ENCODE data around the gene ASB2. TPM values are rescaled to one million over a fixed set of nuclear protein-coding genes. Genes with fewer than 3 reads are reported as not detected.

Gene ASB2
- total and polyA plus RNA-seq, 10 donors, result 6.6 to 18.0 (median 11.3) TPM

DNA sequence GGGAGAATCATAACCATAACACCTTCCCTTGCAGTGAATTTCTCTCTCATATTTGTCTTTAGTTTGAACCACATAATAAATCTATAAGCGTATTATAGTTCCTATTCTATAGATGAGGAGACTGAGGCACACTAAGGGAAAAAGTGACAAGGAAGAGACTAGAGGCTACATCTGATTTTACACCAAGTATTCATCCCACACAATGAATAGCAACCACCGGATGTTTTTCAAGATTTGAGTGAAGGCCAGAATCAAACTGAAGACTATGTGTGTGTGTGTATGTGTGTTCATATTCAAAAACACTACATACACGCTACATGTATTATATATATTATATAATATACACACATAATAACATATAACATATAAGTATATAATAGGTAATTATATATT lies 4.7 kb downstream of the ASB2 start:
- no peak for DNase-seq
- H3K4me1 ChIP-seq, result peaks cover 35 to 80% (median 63%) of the 10 kb centered on the region in 6 donors
- peak overlapping the region in 2 of 8 donors; percentile 42 to 70 for H3K4me3 ChIP-seq
- intact Hi-C loops (cut with DNase I; ENCODE audit: low total_unique reads), result no loop called here
- no peaks in the 10 kb centered on the region for H3K9me3 ChIP-seq
- H3K27me3 ChIP-seq (replicated peaks in 1 of 7), result peaks cover 0 to 20% (median 0%) of the 10 kb centered on the region in 7 donors
- 59 to 80% (median 69%) methylated on average over 3 of the region's 3 CpGs for WGBS, 5 donors
- TF ChIP-seq POLR2AphosphoS5 (IDR thresholded peaks at IDR 0.05), result no peak
- TF ChIP-seq, protein P1, sequence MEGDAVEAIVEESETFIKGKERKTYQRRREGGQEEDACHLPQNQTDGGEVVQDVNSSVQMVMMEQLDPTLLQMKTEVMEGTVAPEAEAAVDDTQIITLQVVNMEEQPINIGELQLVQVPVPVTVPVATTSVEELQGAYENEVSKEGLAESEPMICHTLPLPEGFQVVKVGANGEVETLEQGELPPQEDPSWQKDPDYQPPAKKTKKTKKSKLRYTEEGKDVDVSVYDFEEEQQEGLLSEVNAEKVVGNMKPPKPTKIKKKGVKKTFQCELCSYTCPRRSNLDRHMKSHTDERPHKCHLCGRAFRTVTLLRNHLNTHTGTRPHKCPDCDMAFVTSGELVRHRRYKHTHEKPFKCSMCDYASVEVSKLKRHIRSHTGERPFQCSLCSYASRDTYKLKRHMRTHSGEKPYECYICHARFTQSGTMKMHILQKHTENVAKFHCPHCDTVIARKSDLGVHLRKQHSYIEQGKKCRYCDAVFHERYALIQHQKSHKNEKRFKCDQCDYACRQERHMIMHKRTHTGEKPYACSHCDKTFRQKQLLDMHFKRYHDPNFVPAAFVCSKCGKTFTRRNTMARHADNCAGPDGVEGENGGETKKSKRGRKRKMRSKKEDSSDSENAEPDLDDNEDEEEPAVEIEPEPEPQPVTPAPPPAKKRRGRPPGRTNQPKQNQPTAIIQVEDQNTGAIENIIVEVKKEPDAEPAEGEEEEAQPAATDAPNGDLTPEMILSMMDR (IDR thresholded peaks at IDR 0.05 in 8 of 11, conservative IDR thresholded peaks at IDR 0.05 in 3 of 11), result no peak
- no peak for TF ChIP-seq POLR2A (IDR thresholded peaks at IDR 0.05)
- H3K27ac ChIP-seq, result peak overlapping the region in 6 of 8 donors; percentile 54 to 92 (median 64)
- H3K36me3 ChIP-seq, result no peaks in the 10 kb centered on the region

DNA sequence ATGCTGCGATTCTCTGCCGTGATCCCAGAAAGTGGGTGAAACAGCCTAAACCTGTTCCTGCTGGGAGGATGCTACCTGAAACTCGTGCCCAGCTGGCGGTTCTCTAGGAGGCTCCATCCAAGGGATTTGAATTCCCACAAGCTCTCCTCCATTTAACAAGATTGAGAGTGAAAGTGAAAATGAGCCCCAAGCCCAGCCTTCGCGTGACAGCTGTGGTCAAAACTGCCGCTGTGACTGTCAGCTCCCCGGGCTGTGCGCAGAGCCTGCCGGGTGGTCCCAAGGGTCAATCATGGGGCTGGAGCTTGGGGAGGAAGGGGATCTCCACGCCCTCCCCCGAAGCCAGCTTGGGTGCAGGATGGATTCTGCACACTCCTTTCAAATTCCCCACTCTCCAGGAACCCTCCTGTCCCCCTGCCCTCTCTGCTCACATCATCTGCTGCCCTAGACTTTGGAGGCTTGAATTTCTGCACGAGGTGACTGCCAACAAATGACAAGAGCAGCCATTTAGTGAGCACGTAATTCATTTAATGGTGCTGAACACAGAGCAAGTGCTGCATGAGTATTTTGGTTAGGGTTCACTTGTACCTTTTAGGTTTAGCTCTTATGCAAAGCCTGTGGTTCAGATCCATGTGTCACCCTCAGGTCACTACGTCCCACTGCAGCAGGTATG lies 5.3 kb downstream of the ASB2 start:
- intact Hi-C loops (cut with DNase I; ENCODE audit: low total_unique reads), result no loop called here
- DNase-seq, result peak; percentile 89
- Histone ChIP-seq H3K27me3 (replicated peaks in 1 of 7) (peaks cover 0 to 15% (median 0%) of the 10 kb centered on the region in 7 donors), H3K4me3 (peak overlapping the region; percentile 3 to 70 (median 38)), H3K4me1 (peaks cover 37 to 80% (median 61%) of the 10 kb centered on the region in 6 donors), H3K36me3 (no peaks in the 10 kb centered on the region), H3K9me3 (no peaks in the 10 kb centered on the region), H3K27ac (peak overlapping the region in 7 of 8 donors; percentile 30 to 92 (median 61))
- TF ChIP-seq, protein P1 (IDR thresholded peaks at IDR 0.05 in 8 of 11, conservative IDR thresholded peaks at IDR 0.05 in 3 of 11), result peak in 5 of 11 experiments; percentile 12 to 46 (median 16)
- TF ChIP-seq POLR2AphosphoS5 (IDR thresholded peaks at IDR 0.05) (peak in 2 of 3 donors; percentile 52 to 61), POLR2A (IDR thresholded peaks at IDR 0.05) (no peak)
- 15 to 29% (median 24%) methylated on average over 15 of the region's 15 CpGs for WGBS, 5 donors

DNA sequence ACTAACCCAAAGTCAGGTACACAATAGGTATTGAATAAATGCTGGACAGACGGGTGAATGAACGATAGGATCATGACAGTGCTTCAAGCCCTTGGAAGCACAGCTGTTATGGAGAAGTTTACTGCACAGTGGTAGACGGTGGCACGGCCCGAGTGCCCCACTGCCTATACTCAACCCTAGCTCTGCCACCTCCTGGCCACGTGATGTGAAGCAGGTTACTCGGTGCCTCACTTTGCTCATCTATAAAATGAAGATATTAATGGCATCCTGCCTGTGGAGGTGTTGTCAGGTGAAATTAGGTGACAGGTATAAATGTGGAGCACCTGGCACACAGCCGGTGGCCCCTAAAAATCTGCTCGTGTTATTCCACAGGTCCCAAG lies 5.8 kb downstream of the ASB2 start:
- intact Hi-C loops (cut with DNase I; ENCODE audit: low total_unique reads), result no loop called here
- Histone ChIP-seq H3K27ac (peak overlapping the region in 7 of 8 donors; percentile 30 to 92 (median 61)), H3K4me1 (peaks cover 37 to 80% (median 59%) of the 10 kb centered on the region in 6 donors)

More for the DNA sequence above, 5.8 kb downstream of the ASB2 start:
- TF ChIP-seq POLR2AphosphoS5 (IDR thresholded peaks at IDR 0.05), result no peak
- TF ChIP-seq, protein P1 (IDR thresholded peaks at IDR 0.05 in 8 of 11, conservative IDR thresholded peaks at IDR 0.05 in 3 of 11), result peak; percentile 37 to 75 (median 62)
- H3K4me3 ChIP-seq, result peak overlapping the region; percentile 3 to 70 (median 38)
- H3K27me3 ChIP-seq (replicated peaks in 1 of 7), result peaks cover 0 to 14% (median 0%) of the 10 kb centered on the region in 7 donors
- peak; percentile 91 for DNase-seq
- no peaks in the 10 kb centered on the region for H3K9me3 ChIP-seq
- WGBS, 5 donors, result 19 to 27% (median 24%) methylated on average over 9 of the region's 9 CpGs
- H3K36me3 ChIP-seq, result no peaks in the 10 kb centered on the region
